ENCODE measurements around the gene RELN. TPM values are rescaled to one million over a fixed set of nuclear protein-coding genes. Genes with fewer than 3 reads are reported as not detected.

RELN gene
- total RNA-seq, 4 donors from 2014 or later = 2.2 to 8.6 (median 3.5) TPM

GRCh38 chr7:103983201-103983977, 6.1 kb downstream of the RELN start:
- no peak for TF ChIP-seq EP300 (IDR thresholded peaks at IDR 0.05)
- no peak for TF ChIP-seq CTCF (IDR thresholded peaks at IDR 0.05)
- no peak for TF ChIP-seq POLR2A (IDR thresholded peaks at IDR 0.05)
- no peak for TF ChIP-seq POLR2AphosphoS5 (IDR thresholded peaks at IDR 0.05)
- H3K4me3 ChIP-seq = no peak overlapping the region
- peaks cover 25% of the 10 kb centered on the region for H3K27me3 ChIP-seq
- no peak for ATAC-seq
- H3K9me3 ChIP-seq = no peaks in the 10 kb centered on the region
- WGBS, 2 donors (ENCODE audit: low coverage in 1 of 2) = 53 to 64% methylated on average over 5 to 6 of the region's 6 CpGs
- no peak overlapping the region for H3K27ac ChIP-seq
- H3K36me3 ChIP-seq = no peaks in the 10 kb centered on the region
- peaks cover 0 to under 1% (median 0%) of the 10 kb centered on the region in 3 donors for H3K4me1 ChIP-seq

GRCh38 chr7:103981003-103981423, 8.4 kb downstream of the RELN start:
- Histone ChIP-seq H3K4me1 (no peaks in the 10 kb centered on the region), H3K4me3 (no peak overlapping the region), H3K9me3 (no peaks in the 10 kb centered on the region), H3K36me3 (no peaks in the 10 kb centered on the region), H3K27me3 (peaks cover 12% of the 10 kb centered on the region), H3K27ac (no peak overlapping the region)
- 18 to 47% methylated on average over 2 of the region's 2 CpGs for WGBS, 2 donors (ENCODE audit: low coverage in 1 of 2)
- no peak for TF ChIP-seq POLR2AphosphoS5 (IDR thresholded peaks at IDR 0.05)
- TF ChIP-seq CTCF (IDR thresholded peaks at IDR 0.05) = no peak
- TF ChIP-seq EP300 (IDR thresholded peaks at IDR 0.05) = no peak
- no peak for TF ChIP-seq POLR2A (IDR thresholded peaks at IDR 0.05)
- ATAC-seq = no peak

- Histone ChIP-seq H3K4me3 (no peak overlapping the region), H3K9me3 (no peaks in the 10 kb centered on the region), H3K36me3 (no peaks in the 10 kb centered on the region), H3K27ac (no peak overlapping the region), H3K4me1 (no peaks in the 10 kb centered on the region), H3K27me3 (no peaks in the 10 kb centered on the region)
- TF ChIP-seq EP300 (IDR thresholded peaks at IDR 0.05) (no peak), CTCF (IDR thresholded peaks at IDR 0.05) (no peak), POLR2AphosphoS5 (IDR thresholded peaks at IDR 0.05) (no peak), POLR2A (IDR thresholded peaks at IDR 0.05) (no peak)
- ATAC-seq = no peak
- WGBS, 2 donors (ENCODE audit: low coverage in 1 of 2) = 20 to 30% methylated on average over 2 of the region's 2 CpGs
Observed at GRCh38 chr7:103972779-103973434, 16.6 kb downstream of the RELN start.

- no peaks in the 10 kb centered on the region for H3K36me3 ChIP-seq
- TF ChIP-seq CTCF (IDR thresholded peaks at IDR 0.05) (no peak), POLR2AphosphoS5 (IDR thresholded peaks at IDR 0.05) (no peak), POLR2A (IDR thresholded peaks at IDR 0.05) (no peak), EP300 (IDR thresholded peaks at IDR 0.05) (no peak)
- no peaks in the 10 kb centered on the region for H3K4me1 ChIP-seq
- H3K4me3 ChIP-seq = no peak overlapping the region
- ATAC-seq = no peak
- H3K27ac ChIP-seq = no peak overlapping the region
- no peaks in the 10 kb centered on the region for H3K27me3 ChIP-seq
- H3K9me3 ChIP-seq = no peaks in the 10 kb centered on the region
Observed at GRCh38 chr7:103967401-103967800, 22.1 kb downstream of the RELN start.

Data from gastroesophageal sphincter (tissue), 4 donors.